H1 (cell line): ENCODE measurements around the gene GALNT18. TPM values are rescaled to one million over a fixed set of nuclear protein-coding genes. Genes with fewer than 3 reads are reported as not detected.

Experiments
- CTCF ChIA-PET: fragments of 300-600 bp; sonication (Branson Sonifier 250); formaldehyde crosslinking; loops from one replicate; lab custom pipeline; 2021; ENCODE audit not compliant: partially characterized antibody; lab: Charles Lee
- POLR2A ChIA-PET: fragments of 300-600 bp; sonication (Branson Sonifier 250); formaldehyde crosslinking; loops from one replicate; lab custom pipeline; 2021; ENCODE audit warnings: inconsistent platforms; ENCODE audit not compliant: partially characterized antibody; lab: Charles Lee
- DNase-seq, 2 experiments: peaks; one replicate each; pipeline versions ENCODE4 v3.0.0 to v3.0.0-alpha.2; 2010 to 2022; ENCODE audit warnings: low spot score in 2 of 2, low read depth in 1 of 2, mixed read lengths in 1 of 2
- FAIRE-seq: peaks from 2 replicates; lab custom pipeline; 2011; peaks lifted over from hg19 to GRCh38; lab: Jason Lieb, UNC
- H2AFZ ChIP-seq: 2 replicates; pipeline ENCODE4 v1.8.1; 2012; ENCODE audit warnings: low read length, inconsistent platforms
- H2AK5ac ChIP-seq: 2 replicates; pipeline ENCODE4 v1.6.1; 2013; ENCODE audit warnings: low read depth, low read length
- H2BK120ac ChIP-seq: replicated peaks from 2 replicates; pipeline ENCODE3; 2013; ENCODE audit warnings: low read depth, low read length, inconsistent platforms
- H2BK12ac ChIP-seq: 2 replicates; pipeline ENCODE4 v1.6.1; 2013; ENCODE audit warnings: low read depth, low read length
- H2BK15ac ChIP-seq: 2 replicates; pipeline ENCODE4 v1.6.1; 2013; ENCODE audit warnings: low read length
- H2BK20ac ChIP-seq: 2 replicates; pipeline ENCODE4 v1.6.1; 2013; ENCODE audit warnings: low read length
- H2BK5ac ChIP-seq: 2 replicates; pipeline ENCODE4 v1.6.1; 2013; ENCODE audit warnings: low read depth, low read length
- H3K14ac ChIP-seq: 2 replicates; pipeline ENCODE4 v1.6.1; 2013; ENCODE audit warnings: inconsistent platforms; ENCODE audit not compliant: insufficient read length
- H3K18ac ChIP-seq: 2 replicates; pipeline ENCODE4 v1.6.1; 2013; ENCODE audit warnings: low read length; ENCODE audit errors: extremely low read depth
- H3K23ac ChIP-seq: 2 replicates; pipeline ENCODE4 v1.6.1; 2013; ENCODE audit warnings: inconsistent platforms; ENCODE audit not compliant: insufficient read length
- H3K23me2 ChIP-seq: 2 replicates; pipeline ENCODE4 v1.6.1; 2013; ENCODE audit warnings: low read depth, low read length
- H3K27ac ChIP-seq: 2 replicates; pipeline ENCODE4 v1.6.1; 2011; ENCODE audit warnings: low read depth, low read length, inconsistent platforms
- H3K27me3 ChIP-seq, 4 experiments: replicated peaks in 1 of 4; 1 replicate in 1 of 4; 2 replicates in 3 of 4; pipeline versions ENCODE4 v1.6.1 to v1.8.1; 2011 to 2013; ENCODE audit warnings: low read length in 3 of 4, mild to moderate bottlenecking in 3 of 4, inconsistent platforms in 2 of 4, mixed read lengths in 2 of 4, moderate library complexity in 1 of 4; ENCODE audit not compliant: control insufficient read depth in 3 of 4, insufficient read depth in 3 of 4; ENCODE audit errors: extremely low read depth in 1 of 4
- H3K36me3 ChIP-seq, 4 experiments: 2 replicates each; pipeline versions ENCODE4 v1.6.1 to v1.8.1; 2011 to 2013; ENCODE audit warnings: mild to moderate bottlenecking in 4 of 4, low read length in 3 of 4, moderate library complexity in 2 of 4, control low read depth in 1 of 4, inconsistent platforms in 1 of 4; ENCODE audit not compliant: insufficient read depth in 4 of 4, control insufficient read depth in 2 of 4
- H3K4ac ChIP-seq: replicated peaks from 2 replicates; pipeline ENCODE3; 2013; ENCODE audit warnings: low read length, low read depth, mixed read lengths, inconsistent platforms; ENCODE audit not compliant: insufficient read length
- H3K4me1 ChIP-seq, 4 experiments: replicated peaks in 1 of 4; 1 replicate in 1 of 4; 2 replicates in 3 of 4; pipeline versions ENCODE4 v1.6.1 to v1.8.1; 2011 to 2013; ENCODE audit warnings: low read length in 3 of 4, inconsistent platforms in 2 of 4, mixed read lengths in 1 of 4; ENCODE audit not compliant: insufficient read depth in 4 of 4, control insufficient read depth in 3 of 4
- H3K4me2 ChIP-seq, 2 experiments: 2 replicates each; pipeline versions ENCODE4 v1.6.1 to v1.8.1; 2011 to 2013; ENCODE audit warnings: low read depth in 2 of 2, low read length in 2 of 2, control low read depth in 1 of 2, inconsistent platforms in 1 of 2, mild to moderate bottlenecking in 1 of 2; ENCODE audit not compliant: insufficient read depth in 1 of 2
- H3K4me3 ChIP-seq, 4 experiments: fragments of 200-600, 300-600 bp in 1 of 4; sonication (generic), shearing (Covaris generic), sonication (Bioruptor Twin) in 1 of 4; 2 replicates each; pipeline versions ENCODE4 v1.5.1 to v1.8.1; 2011 to 2016; ENCODE audit warnings: low read length in 4 of 4, low read depth in 3 of 4, control low read depth in 2 of 4, inconsistent platforms in 2 of 4, mild to moderate bottlenecking in 2 of 4, mixed read lengths in 1 of 4, moderate library complexity in 1 of 4; ENCODE audit not compliant: insufficient read depth in 2 of 4; ENCODE audit errors: extremely low read depth in 1 of 4
- H3K56ac ChIP-seq: replicated peaks from 2 replicates; pipeline ENCODE3; 2013; ENCODE audit warnings: low read depth, mild to moderate bottlenecking, mixed read lengths, low read length, inconsistent platforms; ENCODE audit not compliant: insufficient read length
- H3K79me1 ChIP-seq: 2 replicates; pipeline ENCODE4 v1.6.1; 2013; ENCODE audit warnings: low read depth, low read length, control low read depth
- H3K79me2 ChIP-seq, 2 experiments: 2 replicates each; pipeline versions ENCODE4 v1.6.1 to v1.8.1; 2012 to 2013; ENCODE audit warnings: low read length in 2 of 2, mild to moderate bottlenecking in 2 of 2, inconsistent platforms in 1 of 2; ENCODE audit not compliant: insufficient read depth in 2 of 2, control insufficient read depth in 1 of 2
- H3K9ac ChIP-seq, 4 experiments: replicated peaks in 1 of 4; 1 replicate in 1 of 4; 2 replicates in 3 of 4; pipeline versions ENCODE4 v1.6.1 to v1.8.1; 2011 to 2013; ENCODE audit warnings: low read depth in 3 of 4, low read length in 3 of 4, control low read depth in 2 of 4, mild to moderate bottlenecking in 2 of 4, moderate library complexity in 2 of 4, inconsistent platforms in 1 of 4; ENCODE audit errors: extremely low read depth in 1 of 4
- H3K9me3 ChIP-seq, 2 experiments: 2 replicates each; pipeline versions ENCODE4 v1.6.1 to v1.8.1; 2012 to 2013; ENCODE audit warnings: mild to moderate bottlenecking in 2 of 2, moderate library complexity in 2 of 2, control low read depth in 1 of 2, inconsistent platforms in 1 of 2, low read depth in 1 of 2, low read length in 1 of 2, mixed read lengths in 1 of 2; ENCODE audit not compliant: insufficient read depth in 2 of 2
- H4K20me1 ChIP-seq, 2 experiments: replicated peaks in 1 of 2; 2 replicates each; pipeline versions ENCODE3 to v1.8.1; 2011 to 2013; ENCODE audit warnings: inconsistent platforms in 2 of 2, low read length in 2 of 2, mild to moderate bottlenecking in 1 of 2; ENCODE audit not compliant: insufficient read depth in 2 of 2, control insufficient read depth in 1 of 2
- H4K5ac ChIP-seq: 2 replicates; pipeline ENCODE4 v1.6.1; 2013; ENCODE audit warnings: low read length, low read depth, mixed read lengths, inconsistent platforms; ENCODE audit not compliant: insufficient read length
- H4K8ac ChIP-seq: 2 replicates; pipeline ENCODE4 v1.8.0; 2013; ENCODE audit warnings: mild to moderate bottlenecking, moderate library complexity, low read length, inconsistent platforms; ENCODE audit not compliant: insufficient read depth; ENCODE audit errors: extremely low read depth
- H4K91ac ChIP-seq: replicated peaks from 2 replicates; pipeline ENCODE3; 2013; ENCODE audit warnings: low read length, mixed read lengths, inconsistent platforms; ENCODE audit not compliant: insufficient read length
- ASH2L ChIP-seq: fragments of 200-600, 300-600 bp; sonication (generic); IDR thresholded peaks from one replicate; pipeline ENCODE4 v1.7.1; 2017; ENCODE audit warnings: low read length
- BACH1 ChIP-seq: IDR thresholded peaks from 2 replicates; pipeline ENCODE4 v1.6.1; 2012; ENCODE audit warnings: low read length, improper control_type of control experiment
- EP300 ChIP-seq, 2 experiments: IDR thresholded peaks; 1 replicate in 1 of 2; 2 replicates in 1 of 2; pipeline ENCODE4 v1.6.1; 2011 to 2012; ENCODE audit warnings: low read depth in 2 of 2, low read length in 2 of 2, mild to moderate bottlenecking in 2 of 2, borderline replicate concordance in 1 of 2, inconsistent platforms in 1 of 2, moderate library complexity in 1 of 2
- EZH2 ChIP-seq: fragments of 200-600 bp; sonication (generic); IDR thresholded peaks from 2 replicates; pipeline ENCODE4 v1.7.1; 2012; ENCODE audit warnings: low read depth, mild to moderate bottlenecking, moderate library complexity, low read length, inconsistent platforms; ENCODE audit not compliant: severe bottlenecking
- HDAC2 ChIP-seq, 2 experiments: fragments of 300-600 bp in 1 of 2; sonication (generic) in 1 of 2; IDR thresholded peaks; 2 replicates each; pipeline ENCODE4 v1.6.1; 2011 to 2012; ENCODE audit warnings: low read depth in 2 of 2, low read length in 2 of 2, mild to moderate bottlenecking in 2 of 2, moderate library complexity in 2 of 2, borderline replicate concordance in 1 of 2, inconsistent platforms in 1 of 2
- SIX5 ChIP-seq: IDR thresholded peaks from 2 replicates; pipeline ENCODE4 v1.6.1; 2011; ENCODE audit warnings: mild to moderate bottlenecking, low read depth, low read length
- USF2 ChIP-seq: IDR thresholded peaks from 2 replicates; pipeline ENCODE4 v1.6.1; 2011; ENCODE audit warnings: low read length, improper control_type of control experiment
- WGBS, 2 experiments: shearing (Covaris generic) in 1 of 2; methylation state at CpG; one replicate each; pipeline versions ENCODE4 v1.1.6 to v1.1.7; 2013 to 2015; ENCODE audit warnings: low lambda C conversion rate in 2 of 2, mixed read lengths in 2 of 2, inconsistent platforms in 1 of 2, low coverage in 1 of 2, missing lambda C conversion rate in 1 of 2; ENCODE audit not compliant: insufficient replicate concordance in 2 of 2, insufficient coverage in 1 of 2, insufficient read length in 1 of 2; ENCODE audit errors: extremely low coverage in 1 of 2, missing lambda C conversion rate in 1 of 2; 5-methylcytosine and 5-hydroxymethylcytosine counted together
- polyA plus RNA-seq, 7 experiments: library from polyadenylated mRNA; depleted of rRNA in 3 of 7; stranded (reverse) in 5 of 7; unstranded in 2 of 7; fragments of >200 nt in 5 of 7; fragments of 200-250 nt in 2 of 7; gene quantifications; 1 replicate in 5 of 7; 2 replicates in 1 of 7; 4 replicates in 1 of 7; pipeline versions ENCODE4 v1.2.1 to v1.2.3, GENCODE V29; 2011 to 2013; ENCODE audit warnings: missing spikeins in 2 of 7, mixed read lengths in 2 of 7
- total RNA-seq: library from RNA; stranded (reverse); fragmentation: NEBNext Ultra II Directional; extraction: Animal tissue kit (Norgen Biotek cat#: 25700); gene quantifications from 2 replicates; pipeline ENCODE4 v1.2.1, GENCODE V29; 2021

The GALNT18 gene
- total and polyA plus RNA-seq, 2 of the 8 experiments (the other 6 are each of a cell fraction or from before 2014, with no cell fraction given): 6.0 to 9.4 TPM

DNA sequence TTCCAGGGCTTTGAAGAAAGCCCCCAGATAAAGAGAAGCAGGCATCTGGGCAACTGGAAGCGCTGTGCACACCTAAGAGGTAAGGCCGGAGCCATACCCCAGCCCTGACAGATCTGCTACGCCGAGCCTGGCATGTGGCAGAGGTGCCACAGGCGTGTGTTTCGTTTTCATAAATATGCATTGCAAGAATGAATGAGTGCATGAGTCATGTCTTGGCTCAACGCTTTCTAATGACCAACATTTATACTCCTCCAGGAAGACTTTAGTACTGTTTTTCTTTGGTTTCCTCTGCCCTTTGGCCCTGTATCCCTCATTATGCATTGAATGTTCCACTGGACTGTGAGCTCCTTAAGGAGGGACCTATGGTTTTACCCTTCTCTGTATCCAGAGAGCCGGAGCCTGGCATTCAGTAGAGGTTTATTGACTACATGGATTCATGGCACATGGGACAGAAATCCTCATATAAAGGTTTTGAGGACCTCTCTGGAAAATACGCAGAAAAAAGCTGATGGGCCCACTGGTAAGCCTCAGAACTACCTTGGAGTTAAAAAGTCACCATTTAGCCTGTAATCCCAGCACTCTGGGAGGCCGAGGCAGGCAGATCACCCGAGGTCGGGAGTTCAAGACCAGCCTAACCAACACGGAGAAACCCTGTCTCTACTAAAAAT lies 229.9 kb downstream of the GALNT18 start:
- no peak overlapping the region for H2AFZ ChIP-seq
- POLR2A ChIA-PET: interaction anchor here (0.6 kb wide), 1 partner anchor 38 kb away, joined by 3 read pairs; no protein-coding TSS in a partner anchor
- TF ChIP-seq SIX5 (no peak), BACH1 (no peak), ASH2L (no peak), EP300 (IDR thresholded peaks at IDR 0.05; ENCODE audit: borderline replicate concordance in 1 of 2, low read depth in 2 of 2, low read length in 2 of 2) (no peak), EZH2 (no peak), USF2 (no peak), HDAC2 (IDR thresholded peaks at IDR 0.05; ENCODE audit: borderline replicate concordance in 1 of 2, low read depth in 2 of 2, low read length in 2 of 2) (no peak)

More for the DNA sequence above, 229.9 kb downstream of the GALNT18 start:
- no peak overlapping the region for H3K4ac ChIP-seq
- FAIRE-seq (no peak), DNase-seq (no peak)
- no peaks in the 10 kb centered on the region for H3K9me3 ChIP-seq
- no peaks in the 10 kb centered on the region for H3K23me2 ChIP-seq
- 91% methylated on average over 13 of the region's 13 CpGs; no CpG with 5 or more reads in 1 of the 2 experiments for WGBS, 2 experiments
- no peak overlapping the region for H3K14ac ChIP-seq
- H3K27me3 ChIP-seq: peaks cover 0 to 2% (median 0%) of the 10 kb centered on the region in 4 experiments; a peak in 1 of 7 replicates
- H2BK12ac ChIP-seq: no peak overlapping the region
- no peak overlapping the region for H2BK120ac ChIP-seq
- no peak overlapping the region for H2BK5ac ChIP-seq
- no peak overlapping the region for H4K8ac ChIP-seq
- H2BK20ac ChIP-seq: no peak overlapping the region
- H3K79me1 ChIP-seq: no peaks in the 10 kb centered on the region
- no peak overlapping the region for H3K9ac ChIP-seq
- no peak overlapping the region for H3K56ac ChIP-seq
- no peak overlapping the region for H4K91ac ChIP-seq
- H3K79me2 ChIP-seq: no peaks in the 10 kb centered on the region
- H4K5ac ChIP-seq: no peak overlapping the region
- no peak overlapping the region for H3K18ac ChIP-seq
- H2AK5ac ChIP-seq: no peak overlapping the region
- no peak overlapping the region for H3K4me3 ChIP-seq
- peaks cover 0 to 4% (median 1%) of the 10 kb centered on the region in 4 experiments; a peak in 3 of 7 replicates for H3K4me1 ChIP-seq
- CTCF ChIA-PET: interaction anchor here (0.6 kb wide), 1 partner anchor 232 kb away, joined by 3 read pairs; no protein-coding TSS in a partner anchor
- H3K27ac ChIP-seq: no peak overlapping the region
- no peak overlapping the region for H3K23ac ChIP-seq
- H3K4me2 ChIP-seq: no peak overlapping the region
- no peak overlapping the region for H2BK15ac ChIP-seq
- H3K36me3 ChIP-seq: no peaks in the 10 kb centered on the region
- peaks cover 0 to 2% of the 10 kb centered on the region in 2 experiments for H4K20me1 ChIP-seq
